HG03196 (cell line): ENCODE data around the gene ARL2BP.
"Not testable (repeated sequence)": the region's sequence is repeated elsewhere in the genome, so short reads cannot be mapped to it uniquely, and the experiment has no call there.

Experiments
- ATAC-seq: cut with Tn5 transposase; IDR thresholded peaks from one replicate; pipeline ENCODE4 v1.9.1; 2021; ENCODE audit not compliant: unreplicated experiment

The ARL2BP gene

GRCh38 chr16:57244767-57245471 is at the start of gene ARL2BP:
Gene ARL2BP (plus strand): TSS chr16:57245259. CDS start chr16:57245368, 109 bp downstream.
- peak; percentile 96 for ATAC-seq

- ATAC-seq, result no peak
Observed at GRCh38 chr16:57196286-57196685, 48.8 kb upstream of the ARL2BP start.

GRCh38 chr16:57196753-57197152 is 48.3 kb upstream of the ARL2BP start:
- no peak for ATAC-seq

- ATAC-seq, result not testable (repeated sequence)
Observed at GRCh38 chr16:57200321-57200720, 44.7 kb upstream of the ARL2BP start.

- not testable (repeated sequence) for ATAC-seq
Observed at GRCh38 chr16:57200926-57201325, 44.1 kb upstream of the ARL2BP start.

GRCh38 chr16:57202095-57202886 is 42.8 kb upstream of the ARL2BP start:
- ATAC-seq, result no peak

- no peak for ATAC-seq
Observed at GRCh38 chr16:57203451-57203850, 41.6 kb upstream of the ARL2BP start.

- ATAC-seq, result no peak
Observed at GRCh38 chr16:57204675-57205074, 40.4 kb upstream of the ARL2BP start.

GRCh38 chr16:57208926-57209325 is 36.1 kb upstream of the ARL2BP start:
- no peak for ATAC-seq

GRCh38 chr16:57209780-57210179 is 35.3 kb upstream of the ARL2BP start:
- no peak for ATAC-seq

GRCh38 chr16:57213462-57213861 is 31.6 kb upstream of the ARL2BP start:
- no peak for ATAC-seq

- ATAC-seq, result no peak
Observed at GRCh38 chr16:57216968-57217367, 28.1 kb upstream of the ARL2BP start.

GRCh38 chr16:57223057-57223456 is 22.0 kb upstream of the ARL2BP start:
- no peak for ATAC-seq

- ATAC-seq, result no peak
Observed at GRCh38 chr16:57224651-57225335, 20.3 kb upstream of the ARL2BP start.

GRCh38 chr16:57225978-57226377 is 19.1 kb upstream of the ARL2BP start:
- no peak for ATAC-seq

GRCh38 chr16:57226701-57227621 is 18.1 kb upstream of the ARL2BP start:
- no peak for ATAC-seq

GRCh38 chr16:57229079-57229478 is 16.0 kb upstream of the ARL2BP start:
- no peak for ATAC-seq

GRCh38 chr16:57231821-57232350 is 13.2 kb upstream of the ARL2BP start:
- no peak for ATAC-seq

GRCh38 chr16:57233944-57234706 is 10.9 kb upstream of the ARL2BP start:
- ATAC-seq, result no peak

- ATAC-seq, result no peak
Observed at GRCh38 chr16:57234707-57235092, 10.4 kb upstream of the ARL2BP start.
